ENCODE measurements around the gene THAP3. TPM values are rescaled to one million over a fixed set of nuclear protein-coding genes. Genes with fewer than 3 reads are reported as not detected.
A peak's percentile ranks its signal among the peaks of the same experiment; 100 is the strongest.

THAP3 gene
- total and polyA plus RNA-seq, 9 of the 15 experiments (the other 6 are each of a cell fraction or from before 2014, with no cell fraction given): 1.9 to 31.2 (median 18.2) TPM

DNA sequence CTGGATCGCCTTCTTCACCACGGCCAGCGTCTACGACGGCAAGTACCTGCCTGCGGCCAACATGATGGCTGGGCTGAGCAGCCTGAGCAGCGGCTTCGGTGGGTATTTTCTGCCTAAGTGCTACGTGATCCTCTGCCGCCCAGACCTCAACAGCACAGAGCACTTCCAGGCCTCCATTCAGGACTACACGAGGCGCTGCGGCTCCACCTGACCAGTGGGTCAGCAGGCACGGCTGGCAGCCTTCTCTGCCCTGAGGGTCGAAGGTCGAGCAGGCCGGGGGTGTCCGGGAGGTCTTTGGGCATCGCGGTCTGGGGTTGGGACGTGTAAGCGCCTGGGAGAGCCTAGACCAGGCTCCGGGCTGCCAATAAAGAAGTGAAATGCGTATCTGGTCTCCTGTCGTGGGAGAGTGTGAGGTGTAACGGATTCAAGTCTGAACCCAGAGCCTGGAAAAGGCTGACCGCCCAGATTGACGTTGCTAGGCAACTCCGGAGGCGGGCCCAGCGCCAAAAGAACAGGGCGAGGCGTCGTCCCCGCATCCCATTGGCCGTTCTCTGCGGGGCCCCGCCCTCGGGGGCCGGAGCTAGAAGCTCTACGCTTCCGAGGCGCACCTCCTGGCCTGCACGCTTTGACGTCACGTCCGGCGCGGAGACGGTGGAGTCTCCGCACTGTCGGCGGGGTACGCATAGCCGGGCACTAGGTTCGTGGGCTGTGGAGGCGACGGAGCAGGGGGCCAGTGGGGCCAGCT lies 45.1 kb upstream of the THAP3 start, which contains the start of gene ZBTB48 (continued):
- TF ChIP-seq, protein P1, sequence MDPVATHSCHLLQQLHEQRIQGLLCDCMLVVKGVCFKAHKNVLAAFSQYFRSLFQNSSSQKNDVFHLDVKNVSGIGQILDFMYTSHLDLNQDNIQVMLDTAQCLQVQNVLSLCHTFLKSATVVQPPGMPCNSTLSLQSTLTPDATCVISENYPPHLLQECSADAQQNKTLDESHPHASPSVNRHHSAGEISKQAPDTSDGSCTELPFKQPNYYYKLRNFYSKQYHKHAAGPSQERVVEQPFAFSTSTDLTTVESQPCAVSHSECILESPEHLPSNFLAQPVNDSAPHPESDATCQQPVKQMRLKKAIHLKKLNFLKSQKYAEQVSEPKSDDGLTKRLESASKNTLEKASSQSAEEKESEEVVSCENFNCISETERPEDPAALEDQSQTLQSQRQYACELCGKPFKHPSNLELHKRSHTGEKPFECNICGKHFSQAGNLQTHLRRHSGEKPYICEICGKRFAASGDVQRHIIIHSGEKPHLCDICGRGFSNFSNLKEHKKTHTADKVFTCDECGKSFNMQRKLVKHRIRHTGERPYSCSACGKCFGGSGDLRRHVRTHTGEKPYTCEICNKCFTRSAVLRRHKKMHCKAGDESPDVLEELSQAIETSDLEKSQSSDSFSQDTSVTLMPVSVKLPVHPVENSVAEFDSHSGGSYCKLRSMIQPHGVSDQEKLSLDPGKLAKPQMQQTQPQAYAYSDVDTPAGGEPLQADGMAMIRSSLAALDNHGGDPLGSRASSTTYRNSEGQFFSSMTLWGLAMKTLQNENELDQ (CRISPR knock-in tag; IDR thresholded peaks at IDR 0.05; ENCODE audit: borderline replicate concordance): no peak
- peak; percentile 94 for TF ChIP-seq POLR2G (IDR thresholded peaks at IDR 0.05; ENCODE audit: low read depth, low read length)
- TF ChIP-seq, protein P2, sequence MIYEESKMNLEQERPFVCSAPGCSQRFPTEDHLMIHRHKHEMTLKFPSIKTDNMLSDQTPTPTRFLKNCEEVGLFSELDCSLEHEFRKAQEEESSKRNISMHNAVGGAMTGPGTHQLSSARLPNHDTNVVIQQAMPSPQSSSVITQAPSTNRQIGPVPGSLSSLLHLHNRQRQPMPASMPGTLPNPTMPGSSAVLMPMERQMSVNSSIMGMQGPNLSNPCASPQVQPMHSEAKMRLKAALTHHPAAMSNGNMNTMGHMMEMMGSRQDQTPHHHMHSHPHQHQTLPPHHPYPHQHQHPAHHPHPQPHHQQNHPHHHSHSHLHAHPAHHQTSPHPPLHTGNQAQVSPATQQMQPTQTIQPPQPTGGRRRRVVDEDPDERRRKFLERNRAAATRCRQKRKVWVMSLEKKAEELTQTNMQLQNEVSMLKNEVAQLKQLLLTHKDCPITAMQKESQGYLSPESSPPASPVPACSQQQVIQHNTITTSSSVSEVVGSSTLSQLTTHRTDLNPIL (CRISPR knock-in tag; IDR thresholded peaks at IDR 0.05): no peak
- TF ChIP-seq POLR3G (IDR thresholded peaks at IDR 0.05; ENCODE audit: extremely low read depth, insufficient read length, insufficient replicate concordance): no peak

Data from K562 (cell line).